Activated naive CD4-positive, alpha-beta T cell treated with anti-CD3 and anti-CD28 coated beads, Interleukin-2, amount 50 U/mL, for 16 hours (primary cell): ENCODE data around the gene PCDHA9.
"Not testable (repeated sequence)": the region's sequence is repeated elsewhere in the genome, so short reads cannot be mapped to it uniquely, and the experiment has no call there.

Experiments used
- DNase-seq: peaks from one replicate; pipeline ENCODE4 v3.0.0-alpha.2; 2020

PCDHA9 gene

GRCh38 chr5:140834439-140835008 is 13.7 kb upstream of the PCDHA9 start:
- DNase-seq: not testable (repeated sequence)

GRCh38 chr5:140835622-140836510 is 12.3 kb upstream of the PCDHA9 start:
- DNase-seq: no peak

- no peak for DNase-seq
Measured at GRCh38 chr5:140840978-140841962, 6.9 kb upstream of the PCDHA9 start, which contains the start of gene PCDHA8. TSS of gene PCDHA8 (plus strand) at chr5:140841187. CDS start at chr5:140841322, 135 bp downstream.

GRCh38 chr5:140842798-140843733 is 5.1 kb upstream of the PCDHA9 start:
- DNase-seq: no peak

DNA sequence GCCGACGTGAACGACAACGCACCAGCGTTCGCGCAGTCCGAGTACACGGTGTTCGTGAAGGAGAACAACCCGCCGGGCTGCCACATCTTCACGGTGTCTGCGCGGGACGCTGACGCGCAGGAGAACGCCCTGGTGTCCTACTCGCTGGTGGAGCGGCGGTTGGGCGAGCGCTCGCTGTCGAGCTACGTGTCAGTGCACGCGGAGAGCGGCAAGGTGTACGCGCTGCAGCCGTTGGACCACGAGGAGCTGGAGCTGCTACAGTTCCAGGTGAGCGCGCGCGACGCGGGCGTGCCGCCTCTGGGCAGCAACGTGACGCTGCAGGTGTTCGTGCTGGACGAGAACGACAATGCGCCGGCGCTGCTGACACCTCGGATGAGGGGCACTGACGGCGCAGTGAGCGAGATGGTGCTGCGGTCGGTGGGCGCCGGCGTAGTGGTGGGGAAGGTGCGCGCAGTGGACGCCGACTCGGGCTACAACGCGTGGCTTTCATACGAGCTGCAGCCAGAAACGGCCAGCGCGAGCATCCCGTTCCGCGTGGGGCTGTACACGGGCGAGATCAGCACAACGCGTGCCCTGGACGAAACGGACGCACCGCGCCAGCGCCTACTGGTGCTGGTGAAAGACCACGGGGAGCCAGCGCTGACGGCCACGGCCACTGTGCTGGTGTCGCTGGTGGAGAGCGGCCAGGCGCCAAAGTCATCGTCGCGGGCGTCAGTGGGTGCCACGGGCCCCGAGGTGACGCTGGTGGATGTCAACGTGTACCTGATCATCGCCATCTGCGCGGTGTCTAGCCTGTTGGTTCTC is 1.9 kb downstream of the PCDHA9 start:
- DNase-seq: not testable (repeated sequence)

DNA sequence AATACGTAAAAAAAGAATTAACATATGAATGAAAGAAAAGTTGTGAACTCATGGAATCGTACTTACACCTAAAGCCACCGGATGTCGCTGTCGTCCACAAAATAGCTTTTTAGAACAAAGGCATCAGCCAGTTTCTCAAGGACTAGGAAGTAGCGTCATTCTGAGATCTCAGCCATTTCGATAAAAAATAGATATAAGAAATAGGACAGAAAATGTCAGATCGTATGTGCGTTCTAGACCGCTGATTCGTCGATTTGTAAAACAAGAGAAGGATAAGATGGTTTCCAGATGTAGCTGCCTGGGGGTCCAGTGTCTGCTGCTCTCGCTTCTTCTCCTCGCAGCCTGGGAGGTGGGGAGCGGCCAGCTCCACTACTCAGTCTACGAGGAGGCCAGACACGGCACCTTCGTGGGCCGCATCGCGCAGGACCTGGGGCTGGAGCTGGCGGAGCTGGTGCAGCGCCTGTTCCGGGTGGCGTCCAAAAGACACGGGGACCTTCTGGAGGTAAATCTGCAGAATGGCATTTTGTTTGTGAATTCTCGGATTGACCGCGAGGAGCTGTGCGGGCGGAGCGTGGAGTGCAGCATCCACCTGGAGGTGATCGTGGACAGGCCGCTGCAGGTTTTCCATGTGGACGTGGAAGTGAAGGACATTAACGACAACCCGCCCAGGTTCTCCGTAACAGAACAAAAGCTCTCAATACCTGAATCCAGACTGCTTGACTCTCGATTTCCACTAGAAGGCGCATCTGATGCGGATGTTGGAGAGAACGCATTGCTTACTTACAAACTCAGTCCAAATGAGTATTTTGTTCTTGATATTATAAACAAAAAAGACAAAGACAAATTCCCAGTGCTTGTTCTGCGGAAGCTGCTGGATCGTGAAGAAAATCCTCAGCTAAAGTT is 7.8 kb downstream of the PCDHA9 start, which contains the start of gene PCDHA10:
TSS of gene PCDHA10 (plus strand) at position 126 of the 903 bp plus-strand sequence. CDS start at position 278, 152 bp downstream.
- DNase-seq: no peak

DNA sequence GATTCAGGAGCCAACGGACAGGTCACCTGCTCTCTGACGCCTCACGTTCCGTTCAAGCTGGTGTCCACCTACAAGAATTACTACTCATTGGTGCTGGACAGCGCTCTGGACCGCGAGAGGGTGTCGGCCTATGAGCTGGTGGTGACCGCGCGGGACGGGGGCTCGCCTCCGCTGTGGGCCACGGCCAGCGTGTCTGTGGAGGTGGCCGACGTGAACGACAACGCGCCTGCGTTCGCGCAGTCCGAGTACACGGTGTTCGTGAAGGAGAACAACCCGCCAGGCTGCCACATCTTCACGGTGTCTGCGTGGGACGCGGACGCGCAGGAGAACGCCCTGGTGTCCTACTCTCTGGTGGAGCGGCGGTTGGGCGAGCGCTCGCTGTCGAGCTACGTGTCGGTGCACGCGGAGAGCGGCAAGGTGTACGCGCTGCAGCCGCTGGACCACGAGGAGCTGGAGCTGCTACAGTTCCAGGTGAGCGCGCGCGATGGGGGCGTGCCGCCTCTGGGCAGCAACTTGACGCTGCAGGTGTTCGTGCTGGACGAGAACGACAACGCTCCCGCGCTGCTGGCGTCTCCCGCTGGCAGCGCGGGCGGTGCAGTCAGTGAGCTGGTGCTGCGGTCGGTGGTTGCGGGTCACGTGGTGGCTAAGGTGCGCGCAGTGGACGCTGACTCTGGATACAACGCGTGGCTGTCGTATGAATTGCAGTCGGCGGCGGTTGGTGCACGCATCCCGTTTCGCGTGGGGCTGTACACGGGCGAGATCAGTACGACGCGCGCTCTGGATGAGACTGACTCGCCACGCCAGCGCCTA is 9.2 kb downstream of the PCDHA9 start:
- no peak for DNase-seq

DNA sequence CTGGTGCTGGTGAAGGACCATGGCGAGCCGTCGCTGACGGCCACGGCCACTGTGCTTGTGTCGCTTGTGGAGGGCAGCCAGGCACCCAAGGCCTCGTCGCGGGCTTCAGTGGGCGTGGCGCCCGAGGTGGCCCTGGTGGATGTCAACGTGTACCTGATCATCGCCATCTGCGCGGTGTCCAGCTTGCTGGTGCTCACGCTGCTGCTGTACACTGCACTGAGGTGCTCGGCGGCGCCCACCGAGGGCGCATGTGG is 9.7 kb downstream of the PCDHA9 start:
- no peak for DNase-seq

DNA sequence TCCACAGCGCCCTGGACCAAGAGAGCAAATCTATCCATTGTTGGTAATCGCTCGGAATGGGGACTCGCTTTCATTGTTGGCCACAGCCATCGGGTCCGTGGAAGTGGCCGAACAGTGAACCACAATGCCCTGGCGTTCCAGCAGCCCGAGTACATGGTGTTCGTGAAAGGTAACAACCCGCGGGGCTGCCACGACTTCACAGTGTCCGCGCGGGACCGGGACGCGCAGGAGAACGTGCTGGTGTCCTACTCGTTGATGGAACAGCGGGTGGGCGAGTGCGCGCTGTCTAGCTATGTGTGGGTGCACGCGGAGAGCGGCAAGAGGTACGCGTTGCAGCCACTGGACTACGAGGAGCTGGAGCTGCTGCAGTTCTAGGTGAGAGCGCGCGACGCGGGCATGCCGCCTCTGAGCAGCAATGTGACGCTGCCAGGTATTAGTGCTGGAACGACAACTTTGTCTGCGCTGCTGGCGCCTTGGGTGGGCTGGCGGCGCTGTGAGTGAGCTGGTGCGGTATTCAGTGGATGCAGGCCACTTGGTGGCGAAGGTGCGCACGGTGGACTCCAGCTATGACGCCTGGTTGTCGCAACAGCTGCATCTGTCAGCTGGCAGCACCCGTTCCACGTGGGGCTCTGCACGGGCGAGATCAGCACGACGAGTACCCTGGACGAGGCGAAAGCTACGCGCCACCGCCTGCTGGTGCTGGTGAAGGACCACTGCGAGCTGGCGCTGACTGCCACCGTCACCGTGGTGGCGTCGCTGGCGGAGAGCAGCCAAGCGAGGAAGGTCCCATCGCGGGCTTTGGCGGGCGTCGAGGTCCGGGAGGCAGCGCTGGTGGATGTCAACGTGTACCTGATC is 14.5 kb downstream of the PCDHA9 start:
- no peak for DNase-seq

DNA sequence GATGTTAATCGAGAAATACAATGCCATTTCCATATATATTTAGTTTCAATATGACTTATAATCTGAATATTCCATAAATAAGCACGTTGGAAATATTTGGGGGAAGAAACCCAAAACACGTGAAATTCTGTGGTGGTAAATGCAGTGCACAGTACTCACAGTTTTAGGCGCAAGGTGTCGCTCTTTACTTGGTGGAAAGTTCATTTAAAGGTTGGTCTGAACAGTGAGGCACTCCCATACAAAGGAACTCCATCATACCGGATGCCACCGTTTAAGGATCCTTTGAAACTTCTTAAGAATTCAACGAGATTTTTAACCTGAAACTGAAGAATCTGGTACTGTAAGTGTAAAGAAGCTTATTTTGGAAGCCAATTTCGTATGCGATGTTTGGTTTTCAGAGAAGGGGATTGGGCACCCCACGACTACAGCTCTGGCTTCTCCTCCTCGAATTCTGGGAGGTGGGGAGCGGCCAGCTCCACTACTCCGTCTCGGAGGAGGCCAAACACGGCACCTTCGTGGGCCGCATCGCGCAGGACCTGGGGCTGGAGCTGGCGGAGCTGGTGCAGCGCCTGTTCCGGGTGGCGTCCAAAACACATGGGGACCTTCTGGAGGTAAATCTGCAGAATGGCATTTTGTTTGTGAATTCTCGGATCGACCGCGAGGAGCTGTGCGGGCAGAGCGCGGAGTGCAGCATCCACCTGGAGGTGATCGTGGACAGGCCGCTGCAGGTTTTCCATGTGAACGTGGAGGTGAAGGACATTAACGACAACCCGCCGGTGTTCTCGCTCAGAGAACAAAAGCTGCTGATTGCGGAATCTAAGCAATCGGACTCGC is 20.8 kb downstream of the PCDHA9 start, which contains the start of gene PCDHA11:
TSS of gene PCDHA11 (plus strand) at position 237 of the 834 bp plus-strand sequence. CDS start at position 384, 147 bp downstream.
- no peak for DNase-seq

- no peak for DNase-seq
Measured at GRCh38 chr5:140869555-140869886, 21.3 kb downstream of the PCDHA9 start.

DNA sequence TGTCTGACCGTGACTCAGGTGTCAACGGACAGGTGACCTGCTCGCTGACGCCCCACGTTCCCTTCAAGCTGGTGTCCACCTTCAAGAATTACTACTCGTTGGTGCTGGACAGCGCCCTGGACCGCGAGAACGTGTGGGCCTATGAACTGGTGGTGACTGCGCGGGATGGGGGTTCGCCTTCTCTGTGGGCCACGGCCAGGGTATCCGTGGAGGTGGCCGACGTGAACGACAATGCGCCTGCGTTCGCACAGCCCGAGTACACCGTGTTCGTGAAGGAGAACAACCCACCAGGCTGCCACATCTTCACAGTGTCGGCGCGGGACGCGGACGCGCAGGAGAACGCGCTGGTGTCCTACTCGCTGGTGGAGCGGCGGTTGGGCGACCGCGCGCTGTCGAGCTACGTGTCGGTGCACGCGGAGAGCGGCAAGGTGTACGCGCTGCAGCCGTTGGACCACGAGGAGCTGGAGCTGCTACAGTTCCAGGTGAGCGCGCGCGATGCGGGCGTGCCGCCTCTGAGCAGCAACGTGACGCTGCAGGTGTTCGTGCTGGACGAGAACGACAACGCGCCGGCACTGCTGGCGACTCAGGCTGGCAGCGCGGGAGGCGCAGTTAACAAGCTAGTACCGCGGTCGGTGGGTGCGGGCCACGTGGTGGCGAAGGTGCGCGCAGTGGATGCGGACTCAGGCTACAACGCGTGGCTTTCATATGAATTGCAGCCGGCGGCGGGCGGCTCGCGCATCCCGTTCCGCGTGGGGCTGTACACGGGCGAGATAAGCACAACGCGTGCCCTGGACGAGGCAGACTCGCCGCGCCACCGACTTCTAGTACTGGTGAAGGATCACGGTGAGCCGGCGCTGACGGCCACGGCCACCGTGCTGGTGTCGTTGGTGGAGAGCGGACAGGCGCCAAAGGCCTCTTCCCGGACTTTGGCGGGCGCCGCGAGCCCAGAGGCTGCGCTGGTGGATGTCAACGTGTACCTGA is 22.3 kb downstream of the PCDHA9 start:
- no peak for DNase-seq

- no peak for DNase-seq
Measured at GRCh38 chr5:140875085-140876065, 27.2 kb downstream of the PCDHA9 start, which contains the start of gene PCDHA12. TSS of gene PCDHA12 (plus strand) at chr5:140875308. CDS start at chr5:140875473, 165 bp downstream.

- not testable (repeated sequence) for DNase-seq
Measured at GRCh38 chr5:140876541-140877261, 28.5 kb downstream of the PCDHA9 start.
